NB4 (cell line): ENCODE data around the gene SYT8.
A peak's percentile ranks its signal among the peaks of the same experiment; 100 is the strongest.

Experiments
- TF ChIP-seq, protein P1 (sequence below): IDR thresholded peaks from 2 replicates; pipeline ENCODE4 v1.6.1; 2011; ENCODE audit warnings: low read depth, low read length
- TF ChIP-seq, protein P2 (sequence below): IDR thresholded peaks from one replicate; pipeline ENCODE4 v1.5.1; 2012; ENCODE audit warnings: low read depth, low read length

- TF ChIP-seq, protein P1, sequence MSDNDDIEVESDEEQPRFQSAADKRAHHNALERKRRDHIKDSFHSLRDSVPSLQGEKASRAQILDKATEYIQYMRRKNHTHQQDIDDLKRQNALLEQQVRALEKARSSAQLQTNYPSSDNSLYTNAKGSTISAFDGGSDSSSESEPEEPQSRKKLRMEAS = no peak
- TF ChIP-seq, protein P2, sequence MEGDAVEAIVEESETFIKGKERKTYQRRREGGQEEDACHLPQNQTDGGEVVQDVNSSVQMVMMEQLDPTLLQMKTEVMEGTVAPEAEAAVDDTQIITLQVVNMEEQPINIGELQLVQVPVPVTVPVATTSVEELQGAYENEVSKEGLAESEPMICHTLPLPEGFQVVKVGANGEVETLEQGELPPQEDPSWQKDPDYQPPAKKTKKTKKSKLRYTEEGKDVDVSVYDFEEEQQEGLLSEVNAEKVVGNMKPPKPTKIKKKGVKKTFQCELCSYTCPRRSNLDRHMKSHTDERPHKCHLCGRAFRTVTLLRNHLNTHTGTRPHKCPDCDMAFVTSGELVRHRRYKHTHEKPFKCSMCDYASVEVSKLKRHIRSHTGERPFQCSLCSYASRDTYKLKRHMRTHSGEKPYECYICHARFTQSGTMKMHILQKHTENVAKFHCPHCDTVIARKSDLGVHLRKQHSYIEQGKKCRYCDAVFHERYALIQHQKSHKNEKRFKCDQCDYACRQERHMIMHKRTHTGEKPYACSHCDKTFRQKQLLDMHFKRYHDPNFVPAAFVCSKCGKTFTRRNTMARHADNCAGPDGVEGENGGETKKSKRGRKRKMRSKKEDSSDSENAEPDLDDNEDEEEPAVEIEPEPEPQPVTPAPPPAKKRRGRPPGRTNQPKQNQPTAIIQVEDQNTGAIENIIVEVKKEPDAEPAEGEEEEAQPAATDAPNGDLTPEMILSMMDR = peak; percentile 31
Observed at GRCh38 chr11:1825039-1825740, 9.6 kb upstream of the SYT8 start.
